ENCODE results near the gene DEFB118. TPM values are rescaled to one million over a fixed set of nuclear protein-coding genes. Genes with fewer than 3 reads are reported as not detected.

Gene DEFB118
- total and polyA plus RNA-seq, 2 experiments from 2014 or later: not detected

DNA sequence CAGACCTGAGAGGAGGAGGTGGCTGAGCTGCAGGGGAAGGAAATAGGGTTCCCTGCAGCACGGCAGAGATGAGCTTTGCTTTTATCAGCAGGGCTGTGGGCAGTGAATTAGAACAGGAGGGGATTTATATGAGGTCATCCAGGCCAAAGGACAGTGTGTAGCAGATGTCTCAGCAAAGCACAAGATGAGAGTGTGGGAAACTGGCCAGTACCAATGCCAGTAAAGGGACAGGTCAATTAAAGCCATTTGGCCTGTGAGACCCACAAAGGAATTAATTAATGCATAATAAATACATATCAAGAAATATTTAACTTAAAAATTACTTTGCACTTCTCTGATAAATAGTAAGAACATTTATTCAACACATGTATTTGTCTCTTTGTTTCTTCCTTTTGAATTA is 22.1 kb downstream of the DEFB118 start, which contains the start of gene DEFB119:
Gene DEFB119 (minus strand): TSS at position 101 of the 400 bp plus-strand sequence. CDS start 107 bp downstream, outside the sequence.
- Histone ChIP-seq H3K4me3 (no peak within 1 kb of the TSS), H3F3A (replicated peaks; ENCODE audit: low read depth) (no peaks in the 10 kb centered on the region), H3K4me2 (no peak within 1 kb of the TSS), H3K79me2 (replicated peaks; ENCODE audit: insufficient read depth) (no peaks in the 10 kb centered on the region), H3K9me2 (ENCODE audit: insufficient read depth) (0 out of 2 replicates have a peak, but pooled peaks cover 8% of the 10 kb centered on the region), H3K36me3 (ENCODE audit: insufficient read depth) (peaks cover 4% of the 10 kb centered on the region; the same call in 1 of the 2 replicates), H2AFZ (no peak within 1 kb of the TSS), H3K4me1 (ENCODE audit: insufficient read depth) (no peaks in the 10 kb centered on the region), H3K27me3 (ENCODE audit: insufficient read depth) (no peaks in the 10 kb centered on the region), H3K27ac (ENCODE audit: low read depth) (no peak within 1 kb of the TSS), H4K20me1 (replicated peaks; ENCODE audit: insufficient read depth) (no peaks in the 10 kb centered on the region)
- Mint-ChIP-seq H3K9me3 (peaks cover 64% of the 10 kb centered on the region), H3K36me3 (ENCODE audit: low read depth) (peaks cover 48% of the 10 kb centered on the region), H3K27ac (no peak within 1 kb of the TSS), H3K27me3 (ENCODE audit: insufficient read depth, low read depth, poor library complexity) (peaks cover 6% of the 10 kb centered on the region), H3K4me3 (no peak within 1 kb of the TSS), H3K4me1 (no peaks in the 10 kb centered on the region)
- TF ChIP-seq, protein P1, sequence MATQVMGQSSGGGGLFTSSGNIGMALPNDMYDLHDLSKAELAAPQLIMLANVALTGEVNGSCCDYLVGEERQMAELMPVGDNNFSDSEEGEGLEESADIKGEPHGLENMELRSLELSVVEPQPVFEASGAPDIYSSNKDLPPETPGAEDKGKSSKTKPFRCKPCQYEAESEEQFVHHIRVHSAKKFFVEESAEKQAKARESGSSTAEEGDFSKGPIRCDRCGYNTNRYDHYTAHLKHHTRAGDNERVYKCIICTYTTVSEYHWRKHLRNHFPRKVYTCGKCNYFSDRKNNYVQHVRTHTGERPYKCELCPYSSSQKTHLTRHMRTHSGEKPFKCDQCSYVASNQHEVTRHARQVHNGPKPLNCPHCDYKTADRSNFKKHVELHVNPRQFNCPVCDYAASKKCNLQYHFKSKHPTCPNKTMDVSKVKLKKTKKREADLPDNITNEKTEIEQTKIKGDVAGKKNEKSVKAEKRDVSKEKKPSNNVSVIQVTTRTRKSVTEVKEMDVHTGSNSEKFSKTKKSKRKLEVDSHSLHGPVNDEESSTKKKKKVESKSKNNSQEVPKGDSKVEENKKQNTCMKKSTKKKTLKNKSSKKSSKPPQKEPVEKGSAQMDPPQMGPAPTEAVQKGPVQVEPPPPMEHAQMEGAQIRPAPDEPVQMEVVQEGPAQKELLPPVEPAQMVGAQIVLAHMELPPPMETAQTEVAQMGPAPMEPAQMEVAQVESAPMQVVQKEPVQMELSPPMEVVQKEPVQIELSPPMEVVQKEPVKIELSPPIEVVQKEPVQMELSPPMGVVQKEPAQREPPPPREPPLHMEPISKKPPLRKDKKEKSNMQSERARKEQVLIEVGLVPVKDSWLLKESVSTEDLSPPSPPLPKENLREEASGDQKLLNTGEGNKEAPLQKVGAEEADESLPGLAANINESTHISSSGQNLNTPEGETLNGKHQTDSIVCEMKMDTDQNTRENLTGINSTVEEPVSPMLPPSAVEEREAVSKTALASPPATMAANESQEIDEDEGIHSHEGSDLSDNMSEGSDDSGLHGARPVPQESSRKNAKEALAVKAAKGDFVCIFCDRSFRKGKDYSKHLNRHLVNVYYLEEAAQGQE (IDR thresholded peaks at IDR 0.05; ENCODE audit: unreplicated experiment): no peak
- no peak for DNase-seq (ENCODE audit: low spot score)
- no peak for ATAC-seq

- Histone ChIP-seq H3K4me3 (no peak overlapping the region), H3F3A (replicated peaks; ENCODE audit: low read depth) (no peaks in the 10 kb centered on the region), H3K36me3 (ENCODE audit: insufficient read depth) (peaks cover 4% of the 10 kb centered on the region; the same call in 1 of the 2 replicates), H3K27ac (ENCODE audit: low read depth) (no peak overlapping the region), H2AFZ (no peak overlapping the region), H3K79me2 (replicated peaks; ENCODE audit: insufficient read depth) (no peaks in the 10 kb centered on the region), H3K4me1 (ENCODE audit: insufficient read depth) (no peaks in the 10 kb centered on the region), H4K20me1 (replicated peaks; ENCODE audit: insufficient read depth) (no peaks in the 10 kb centered on the region), H3K27me3 (ENCODE audit: insufficient read depth) (no peaks in the 10 kb centered on the region), H3K4me2 (no peak overlapping the region), H3K9me2 (ENCODE audit: insufficient read depth) (0 out of 2 replicates have a peak, but pooled peaks cover 8% of the 10 kb centered on the region)
- Mint-ChIP-seq H3K9me3 (peaks cover 42% of the 10 kb centered on the region), H3K27me3 (ENCODE audit: insufficient read depth, low read depth, poor library complexity) (peaks cover 7% of the 10 kb centered on the region), H3K4me3 (no peak overlapping the region), H3K27ac (no peak overlapping the region), H3K4me1 (no peaks in the 10 kb centered on the region), H3K36me3 (ENCODE audit: low read depth) (peaks cover 50% of the 10 kb centered on the region)
- TF ChIP-seq, protein P1 (IDR thresholded peaks at IDR 0.05; ENCODE audit: unreplicated experiment): no peak
- TF ChIP-seq STAT1 (IDR thresholded peaks at IDR 0.05; ENCODE audit: unreplicated experiment): no peak
- TF ChIP-seq, protein P2, sequence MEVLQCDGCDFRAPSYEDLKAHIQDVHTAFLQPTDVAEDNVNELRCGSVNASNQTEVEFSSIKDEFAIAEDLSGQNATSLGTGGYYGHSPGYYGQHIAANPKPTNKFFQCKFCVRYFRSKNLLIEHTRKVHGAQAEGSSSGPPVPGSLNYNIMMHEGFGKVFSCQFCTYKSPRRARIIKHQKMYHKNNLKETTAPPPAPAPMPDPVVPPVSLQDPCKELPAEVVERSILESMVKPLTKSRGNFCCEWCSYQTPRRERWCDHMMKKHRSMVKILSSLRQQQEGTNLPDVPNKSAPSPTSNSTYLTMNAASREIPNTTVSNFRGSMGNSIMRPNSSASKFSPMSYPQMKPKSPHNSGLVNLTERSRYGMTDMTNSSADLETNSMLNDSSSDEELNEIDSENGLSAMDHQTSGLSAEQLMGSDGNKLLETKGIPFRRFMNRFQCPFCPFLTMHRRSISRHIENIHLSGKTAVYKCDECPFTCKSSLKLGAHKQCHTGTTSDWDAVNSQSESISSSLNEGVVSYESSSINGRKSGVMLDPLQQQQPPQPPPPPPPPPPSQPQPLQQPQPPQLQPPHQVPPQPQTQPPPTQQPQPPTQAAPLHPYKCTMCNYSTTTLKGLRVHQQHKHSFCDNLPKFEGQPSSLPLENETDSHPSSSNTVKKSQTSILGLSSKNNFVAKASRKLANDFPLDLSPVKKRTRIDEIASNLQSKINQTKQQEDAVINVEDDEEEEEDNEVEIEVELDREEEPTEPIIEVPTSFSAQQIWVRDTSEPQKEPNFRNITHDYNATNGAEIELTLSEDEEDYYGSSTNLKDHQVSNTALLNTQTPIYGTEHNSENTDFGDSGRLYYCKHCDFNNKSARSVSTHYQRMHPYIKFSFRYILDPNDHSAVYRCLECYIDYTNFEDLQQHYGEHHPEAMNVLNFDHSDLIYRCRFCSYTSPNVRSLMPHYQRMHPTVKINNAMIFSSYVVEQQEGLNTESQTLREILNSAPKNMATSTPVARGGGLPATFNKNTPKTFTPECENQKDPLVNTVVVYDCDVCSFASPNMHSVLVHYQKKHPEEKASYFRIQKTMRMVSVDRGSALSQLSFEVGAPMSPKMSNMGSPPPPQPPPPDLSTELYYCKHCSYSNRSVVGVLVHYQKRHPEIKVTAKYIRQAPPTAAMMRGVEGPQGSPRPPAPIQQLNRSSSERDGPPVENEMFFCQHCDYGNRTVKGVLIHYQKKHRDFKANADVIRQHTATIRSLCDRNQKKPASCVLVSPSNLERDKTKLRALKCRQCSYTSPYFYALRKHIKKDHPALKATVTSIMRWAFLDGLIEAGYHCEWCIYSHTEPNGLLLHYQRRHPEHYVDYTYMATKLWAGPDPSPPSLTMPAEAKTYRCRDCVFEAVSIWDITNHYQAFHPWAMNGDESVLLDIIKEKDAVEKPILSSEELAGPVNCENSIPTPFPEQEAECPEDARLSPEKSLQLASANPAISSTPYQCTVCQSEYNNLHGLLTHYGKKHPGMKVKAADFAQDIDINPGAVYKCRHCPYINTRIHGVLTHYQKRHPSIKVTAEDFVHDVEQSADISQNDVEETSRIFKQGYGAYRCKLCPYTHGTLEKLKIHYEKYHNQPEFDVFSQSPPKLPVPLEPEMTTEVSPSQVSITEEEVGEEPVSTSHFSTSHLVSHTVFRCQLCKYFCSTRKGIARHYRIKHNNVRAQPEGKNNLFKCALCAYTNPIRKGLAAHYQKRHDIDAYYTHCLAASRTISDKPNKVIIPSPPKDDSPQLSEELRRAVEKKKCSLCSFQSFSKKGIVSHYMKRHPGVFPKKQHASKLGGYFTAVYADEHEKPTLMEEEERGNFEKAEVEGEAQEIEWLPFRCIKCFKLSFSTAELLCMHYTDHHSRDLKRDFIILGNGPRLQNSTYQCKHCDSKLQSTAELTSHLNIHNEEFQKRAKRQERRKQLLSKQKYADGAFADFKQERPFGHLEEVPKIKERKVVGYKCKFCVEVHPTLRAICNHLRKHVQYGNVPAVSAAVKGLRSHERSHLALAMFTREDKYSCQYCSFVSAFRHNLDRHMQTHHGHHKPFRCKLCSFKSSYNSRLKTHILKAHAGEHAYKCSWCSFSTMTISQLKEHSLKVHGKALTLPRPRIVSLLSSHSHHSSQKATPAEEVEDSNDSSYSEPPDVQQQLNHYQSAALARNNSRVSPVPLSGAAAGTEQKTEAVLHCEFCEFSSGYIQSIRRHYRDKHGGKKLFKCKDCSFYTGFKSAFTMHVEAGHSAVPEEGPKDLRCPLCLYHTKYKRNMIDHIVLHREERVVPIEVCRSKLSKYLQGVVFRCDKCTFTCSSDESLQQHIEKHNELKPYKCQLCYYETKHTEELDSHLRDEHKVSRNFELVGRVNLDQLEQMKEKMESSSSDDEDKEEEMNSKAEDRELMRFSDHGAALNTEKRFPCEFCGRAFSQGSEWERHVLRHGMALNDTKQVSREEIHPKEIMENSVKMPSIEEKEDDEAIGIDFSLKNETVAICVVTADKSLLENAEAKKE (CRISPR knock-in tag; IDR thresholded peaks at IDR 0.05): no peak
- ATAC-seq (no peak), DNase-seq (ENCODE audit: low spot score) (no peak)
Measured at GRCh38 chr20:31392836-31393235, 24.4 kb downstream of the DEFB118 start.
